ENCODE data around the gene DHX16.

DHX16 gene

DNA sequence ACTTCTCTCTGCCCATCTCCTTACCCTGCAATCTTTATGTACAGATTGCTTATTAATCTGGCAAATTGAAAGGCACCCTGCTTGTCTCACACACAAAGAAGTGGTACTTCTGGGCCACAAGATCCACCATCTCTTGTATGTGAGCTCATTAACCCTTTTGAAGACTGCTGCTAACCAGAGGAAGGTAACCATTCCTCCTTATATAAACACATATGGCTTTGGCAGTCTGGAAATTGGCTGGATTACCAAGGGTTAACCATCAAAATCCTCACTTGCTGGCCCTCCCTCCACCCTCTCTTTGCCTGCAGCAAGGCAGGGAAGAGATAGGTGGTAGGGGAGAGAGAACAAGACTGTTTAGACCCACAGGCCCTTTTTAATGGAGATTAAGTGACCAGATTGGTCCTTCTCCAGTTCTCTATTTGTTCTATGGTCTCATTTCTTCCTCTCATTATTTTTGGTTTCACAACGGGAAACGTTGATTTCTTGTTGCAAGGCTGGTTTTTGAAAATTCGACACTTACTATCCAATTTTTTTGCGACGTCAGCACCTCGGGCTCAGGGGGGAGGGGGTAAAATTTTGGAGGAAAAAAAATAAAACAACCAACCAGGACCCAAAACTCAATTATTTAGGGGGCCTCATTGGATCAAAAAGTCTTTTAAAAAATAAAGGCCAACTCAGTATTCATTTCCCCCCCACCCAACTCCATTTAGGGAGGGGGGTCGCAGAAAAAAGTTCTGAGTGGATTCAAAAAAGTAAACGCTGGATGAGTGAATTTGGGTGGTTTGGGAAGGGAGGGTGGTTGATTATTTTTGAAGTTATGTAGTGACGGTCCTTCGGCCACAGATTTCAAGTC is 56.6 kb downstream of the DHX16 start:
- DNase-seq (ENCODE audit: low read depth) = no peak
- TF ChIP-seq, protein P1, sequence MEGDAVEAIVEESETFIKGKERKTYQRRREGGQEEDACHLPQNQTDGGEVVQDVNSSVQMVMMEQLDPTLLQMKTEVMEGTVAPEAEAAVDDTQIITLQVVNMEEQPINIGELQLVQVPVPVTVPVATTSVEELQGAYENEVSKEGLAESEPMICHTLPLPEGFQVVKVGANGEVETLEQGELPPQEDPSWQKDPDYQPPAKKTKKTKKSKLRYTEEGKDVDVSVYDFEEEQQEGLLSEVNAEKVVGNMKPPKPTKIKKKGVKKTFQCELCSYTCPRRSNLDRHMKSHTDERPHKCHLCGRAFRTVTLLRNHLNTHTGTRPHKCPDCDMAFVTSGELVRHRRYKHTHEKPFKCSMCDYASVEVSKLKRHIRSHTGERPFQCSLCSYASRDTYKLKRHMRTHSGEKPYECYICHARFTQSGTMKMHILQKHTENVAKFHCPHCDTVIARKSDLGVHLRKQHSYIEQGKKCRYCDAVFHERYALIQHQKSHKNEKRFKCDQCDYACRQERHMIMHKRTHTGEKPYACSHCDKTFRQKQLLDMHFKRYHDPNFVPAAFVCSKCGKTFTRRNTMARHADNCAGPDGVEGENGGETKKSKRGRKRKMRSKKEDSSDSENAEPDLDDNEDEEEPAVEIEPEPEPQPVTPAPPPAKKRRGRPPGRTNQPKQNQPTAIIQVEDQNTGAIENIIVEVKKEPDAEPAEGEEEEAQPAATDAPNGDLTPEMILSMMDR (IDR thresholded peaks at IDR 0.05; ENCODE audit: control insufficient read depth, insufficient read depth, low read depth, low read length, missing control alignments) = no peak
- H3K4me3 ChIP-seq (ENCODE audit: control insufficient read depth, low read depth, low read length) = peak overlapping the region; percentile 95

DNA sequence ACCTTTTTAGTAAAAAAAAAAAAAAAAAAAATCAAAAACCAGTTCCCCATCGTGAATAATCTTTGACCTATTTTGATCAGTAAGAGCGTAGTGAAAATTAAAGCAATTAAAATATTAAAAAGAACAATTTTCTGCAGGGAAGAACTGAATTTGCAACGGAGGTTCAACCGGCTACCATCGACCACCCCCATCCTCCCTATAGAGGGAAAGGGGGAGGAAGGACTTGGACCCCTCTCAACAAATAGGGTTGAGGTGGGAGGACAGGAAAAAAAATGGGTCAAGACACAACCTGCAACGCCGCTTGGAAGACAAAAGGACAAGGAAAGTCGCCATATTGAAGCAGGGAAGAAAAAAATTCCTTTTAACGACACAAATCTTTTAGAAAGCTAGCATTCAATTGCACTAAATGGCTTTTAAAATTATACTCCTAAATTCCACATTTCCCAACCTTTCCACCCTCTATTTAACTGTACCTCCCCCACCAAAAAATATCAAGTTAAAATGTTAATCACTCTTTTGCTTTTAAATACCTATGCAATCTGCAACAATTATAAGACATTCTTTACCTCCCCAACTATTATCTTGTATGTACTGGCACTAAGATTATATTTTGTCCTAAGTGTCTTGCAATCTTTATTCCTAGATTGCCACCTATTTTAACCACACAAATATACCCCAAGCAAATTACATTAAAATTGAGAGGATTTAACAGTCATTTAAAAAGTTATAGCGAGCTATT is 57.4 kb downstream of the DHX16 start:
- TF ChIP-seq, protein P1 (IDR thresholded peaks at IDR 0.05; ENCODE audit: control insufficient read depth, insufficient read depth, low read depth, low read length, missing control alignments) = no peak
- H3K4me3 ChIP-seq (ENCODE audit: control insufficient read depth, low read depth, low read length) = peak overlapping the region; percentile 95
- peak; percentile 62 for DNase-seq (ENCODE audit: low read depth)

DNA sequence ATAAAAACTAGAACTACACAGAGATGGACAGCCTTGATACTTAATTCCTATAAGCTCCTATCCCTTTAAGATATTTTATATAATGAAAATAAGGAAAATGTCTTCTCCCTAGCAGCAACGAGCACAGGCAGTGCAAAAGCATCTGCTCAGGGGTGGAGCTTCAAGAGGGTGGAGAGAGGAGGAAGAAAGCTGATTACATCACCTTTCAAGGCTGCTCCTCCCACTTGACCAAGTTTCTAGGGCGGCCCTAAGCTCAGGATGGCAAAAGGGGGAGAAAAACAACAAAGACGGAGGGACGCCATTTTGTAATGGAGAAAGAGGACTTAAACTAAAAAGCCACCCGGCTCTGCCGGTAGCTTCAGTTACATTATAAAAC is 58.0 kb downstream of the DHX16 start:
- TF ChIP-seq, protein P1 (IDR thresholded peaks at IDR 0.05; ENCODE audit: control insufficient read depth, insufficient read depth, low read depth, low read length, missing control alignments) = no peak
- H3K4me3 ChIP-seq (ENCODE audit: control insufficient read depth, low read depth, low read length) = peak overlapping the region; percentile 95; the same call in 1 of the 2 replicates
- DNase-seq (ENCODE audit: low read depth) = peak; percentile 94

DNA sequence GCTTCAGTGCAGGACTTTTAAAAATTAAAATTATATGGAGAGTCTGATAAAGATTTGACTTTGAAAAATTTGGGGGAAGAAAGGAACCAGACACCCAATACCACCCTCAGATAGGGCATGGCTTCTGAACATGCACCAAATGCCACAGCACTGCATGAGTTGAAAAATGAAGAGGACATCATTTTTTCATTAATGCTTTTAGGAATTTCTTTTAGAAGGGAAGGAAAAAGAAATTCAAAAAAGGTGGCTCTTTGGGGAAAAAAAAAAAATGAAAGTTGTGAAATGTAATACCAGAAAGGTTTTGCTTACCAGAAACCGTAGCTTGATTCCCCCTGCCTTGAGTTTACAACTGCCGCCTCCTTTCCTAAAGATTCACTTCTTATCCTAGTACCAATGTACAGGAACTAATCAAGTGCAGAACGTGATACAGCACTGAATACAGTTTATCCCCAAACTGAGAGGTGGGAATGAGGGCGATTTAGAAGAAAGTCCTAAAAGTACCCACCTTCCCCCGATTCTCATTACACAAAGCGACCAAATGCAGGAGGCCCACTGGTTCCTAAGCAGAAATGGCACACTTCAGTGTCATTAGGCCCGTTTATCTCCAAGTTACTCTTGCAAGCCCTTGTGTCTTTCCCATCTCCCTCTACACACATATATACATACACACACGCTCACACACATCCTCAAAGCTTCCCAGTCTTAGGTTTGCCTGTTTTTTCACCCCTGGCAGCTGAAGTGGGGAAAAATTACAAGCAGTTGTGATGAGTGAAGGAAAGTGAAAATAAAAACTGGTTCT is 58.6 kb downstream of the DHX16 start:
- TF ChIP-seq, protein P1 (IDR thresholded peaks at IDR 0.05; ENCODE audit: control insufficient read depth, insufficient read depth, low read depth, low read length, missing control alignments) = no peak
- DNase-seq (ENCODE audit: low read depth) = no peak
- peak overlapping the region; percentile 22 for H3K4me3 ChIP-seq (ENCODE audit: control insufficient read depth, low read depth, low read length)

DNA sequence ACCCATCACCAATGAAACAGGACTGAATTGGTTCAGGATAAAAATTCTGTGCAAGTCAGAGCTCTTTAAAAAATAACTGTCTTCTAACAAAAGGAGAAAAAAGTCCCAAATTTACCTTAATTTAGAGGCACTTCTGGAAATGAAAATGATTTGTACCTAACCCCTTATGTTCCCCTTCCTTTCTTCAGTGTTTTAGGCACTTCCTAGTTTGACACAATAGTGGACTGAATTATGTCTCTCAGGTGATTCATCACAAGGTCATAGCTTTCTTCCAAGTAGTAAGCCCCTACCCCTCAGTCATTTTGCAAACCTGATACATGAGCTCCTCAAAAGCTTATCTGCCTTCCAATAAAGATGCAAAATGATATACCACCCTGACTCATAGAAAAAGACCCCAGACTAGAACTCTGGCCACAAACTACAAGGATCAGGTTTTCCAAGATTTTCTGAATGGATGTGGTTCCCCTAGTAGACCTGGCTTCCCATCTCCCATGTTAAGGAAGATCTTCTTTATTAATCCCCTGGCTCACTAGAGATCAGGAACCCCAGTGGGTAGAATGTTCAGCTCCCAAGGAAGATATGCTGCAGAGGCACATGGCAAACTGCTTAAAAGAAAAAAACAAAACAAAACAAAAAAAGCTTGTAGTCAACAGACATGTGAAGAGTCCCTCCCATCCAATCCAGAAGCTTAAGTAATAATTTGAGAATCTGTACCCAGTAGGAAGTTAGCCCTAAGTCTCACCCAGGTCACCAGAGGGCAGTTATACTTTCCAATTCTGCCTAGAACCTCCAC is 59.4 kb downstream of the DHX16 start:
- TF ChIP-seq, protein P1 (IDR thresholded peaks at IDR 0.05; ENCODE audit: control insufficient read depth, insufficient read depth, low read depth, low read length, missing control alignments) = no peak
- no peak overlapping the region for H3K4me3 ChIP-seq (ENCODE audit: control insufficient read depth, low read depth, low read length)
- DNase-seq (ENCODE audit: low read depth) = no peak

Measured in AG09309 (cell line).